HS-5 (cell line): ENCODE results near the gene TTBK1.

Source experiments
- DNase-seq: peaks from one replicate; pipeline ENCODE4 v3.0.0-alpha.2; 2012; ENCODE audit warnings: low read depth

Gene TTBK1

DNA sequence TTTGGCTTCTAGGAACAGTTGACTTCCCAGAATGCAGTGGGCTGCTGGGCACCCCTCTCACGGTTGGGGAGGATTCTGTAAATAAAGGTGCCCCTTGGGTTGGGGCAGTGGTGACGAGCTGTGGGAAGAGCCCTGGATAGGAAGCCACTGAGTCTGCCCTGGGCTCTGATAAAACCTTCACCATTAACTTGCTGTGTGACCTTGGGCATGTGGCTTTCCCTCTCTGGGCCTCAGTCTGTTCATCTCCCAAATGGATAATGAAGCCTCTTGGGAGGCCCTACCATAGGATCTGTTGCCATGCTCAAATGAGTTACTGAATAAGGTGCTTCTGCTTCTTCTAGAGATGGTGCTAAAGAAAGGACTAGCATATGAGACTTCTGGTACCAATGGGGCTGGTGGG, 61.6 kb downstream of the TTBK1 start:
- no peak for DNase-seq

DNA sequence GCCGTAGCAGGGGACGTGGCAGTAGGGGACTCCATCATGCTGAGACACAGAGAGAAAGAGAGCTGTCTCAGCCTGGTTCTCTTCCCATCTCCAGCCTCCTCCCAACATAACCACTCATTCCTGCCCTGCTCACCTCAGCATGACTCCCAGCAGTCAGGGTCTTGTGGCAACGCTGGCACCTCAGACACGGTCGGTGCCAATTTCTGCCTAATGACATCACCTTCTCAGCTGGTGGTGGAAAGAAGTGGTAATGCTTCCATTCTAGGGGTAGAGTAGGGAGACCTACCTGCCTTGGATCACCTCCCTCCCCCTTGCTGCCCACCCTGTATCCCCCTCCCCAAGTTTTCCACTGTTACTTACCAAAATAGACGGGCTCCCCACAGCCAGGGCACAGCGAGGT, 62.8 kb downstream of the TTBK1 start:
- DNase-seq, result no peak

DNA sequence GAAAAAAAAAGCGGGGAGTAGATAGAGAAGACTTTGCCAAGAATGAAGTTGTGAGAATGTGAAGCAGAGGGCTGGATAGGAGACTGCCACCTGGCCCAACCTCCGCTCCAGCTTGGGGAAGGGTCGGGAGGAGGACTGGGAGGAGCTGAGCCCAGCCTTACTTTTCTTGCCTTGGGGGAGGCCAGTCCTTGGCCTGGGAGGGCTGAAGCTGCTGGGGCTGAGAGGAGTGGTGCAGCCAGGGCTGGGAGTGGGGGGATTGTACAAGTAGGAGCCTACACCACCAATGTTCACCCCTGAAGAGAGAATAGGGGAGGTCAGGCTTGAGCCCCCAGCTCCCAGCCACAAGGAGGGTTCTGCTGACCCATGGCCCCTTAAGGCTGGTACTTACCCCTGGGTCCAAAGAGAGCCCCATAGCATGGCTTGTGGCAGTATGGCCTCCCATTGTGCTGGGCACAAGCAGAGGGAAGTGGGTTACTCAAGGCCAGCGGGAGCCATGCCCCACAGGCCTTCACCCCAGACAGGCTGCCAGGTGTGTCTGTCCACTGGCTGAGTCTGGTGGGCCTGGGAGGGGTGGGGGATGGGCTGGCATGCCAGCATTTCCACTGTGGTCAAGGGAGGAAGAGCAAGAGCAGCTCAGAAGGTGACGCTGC, 64.3 kb downstream of the TTBK1 start:
- DNase-seq, result no peak

DNA sequence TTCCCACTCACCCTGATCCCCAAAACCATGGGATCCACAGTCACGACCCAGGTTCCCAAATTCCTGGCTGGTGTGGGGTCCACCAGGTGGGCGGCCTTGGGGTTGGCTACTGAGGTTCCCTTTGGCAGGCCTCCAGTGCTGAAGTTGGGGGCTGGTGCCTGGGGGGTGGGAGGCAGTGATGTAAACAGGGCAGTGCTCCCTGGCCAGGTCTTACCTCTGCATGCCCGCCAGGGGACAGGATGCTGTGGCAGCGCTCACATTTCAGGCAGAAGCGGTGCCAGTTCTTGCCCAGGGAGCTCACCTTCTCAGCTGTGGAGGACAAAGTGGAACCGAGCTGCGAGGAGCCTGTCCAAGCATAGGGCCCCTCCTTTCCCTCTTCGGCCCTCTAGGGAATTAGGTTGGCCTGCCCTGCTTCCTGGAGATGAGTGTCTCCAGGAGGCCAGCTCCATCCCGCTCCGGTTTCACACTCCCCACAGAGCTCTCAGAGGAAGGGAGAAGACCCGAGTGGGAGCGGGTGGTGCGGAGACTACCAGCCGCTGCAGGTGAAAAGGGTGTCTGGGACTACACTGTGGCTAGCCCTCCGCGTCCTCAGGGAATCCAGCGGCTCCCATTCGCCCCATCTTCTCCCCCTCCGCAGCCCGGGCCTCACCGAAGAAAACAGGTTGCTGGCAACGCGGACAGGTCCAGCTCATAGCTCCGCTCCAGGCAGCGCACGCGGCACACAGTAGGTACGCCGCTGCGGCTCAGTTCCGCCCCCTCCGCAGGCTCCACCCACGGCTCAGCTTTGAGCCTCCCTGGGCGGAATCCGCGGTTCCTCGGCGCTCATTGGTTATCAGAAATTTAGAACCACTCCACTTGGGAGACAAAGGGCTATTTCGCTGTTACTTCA, 65.1 kb downstream of the TTBK1 start, which contains the start of gene CRIP3:
Gene CRIP3, minus strand, starts transcription at position 726 of the 889 bp plus-strand sequence. Its CDS starts 34 bp downstream, at position 692.
- DNase-seq, result peak; percentile 2

DNA sequence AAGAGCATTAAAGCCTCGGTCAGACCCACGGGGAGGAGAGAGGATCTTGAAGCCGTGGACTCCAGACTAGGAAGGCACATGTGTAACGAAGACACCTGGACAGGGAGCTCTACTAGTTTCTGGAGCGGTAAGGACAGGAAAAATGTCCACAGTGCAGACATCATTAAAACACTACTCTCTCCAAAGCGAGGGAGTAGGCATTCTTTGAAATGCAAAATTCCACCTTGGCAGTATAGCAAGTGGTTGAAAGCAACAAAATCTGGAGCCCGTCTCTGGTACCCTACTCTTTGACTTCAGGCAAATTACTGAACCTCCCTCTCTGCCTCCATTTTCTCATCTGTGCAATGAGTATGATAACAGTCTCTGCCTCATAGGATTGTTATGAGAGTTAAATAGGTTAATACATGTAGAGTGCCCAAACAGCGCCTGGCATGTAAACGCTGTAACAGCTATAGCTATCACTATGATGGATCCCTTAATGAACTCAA, 65.8 kb downstream of the TTBK1 start:
- no peak for DNase-seq

DNA sequence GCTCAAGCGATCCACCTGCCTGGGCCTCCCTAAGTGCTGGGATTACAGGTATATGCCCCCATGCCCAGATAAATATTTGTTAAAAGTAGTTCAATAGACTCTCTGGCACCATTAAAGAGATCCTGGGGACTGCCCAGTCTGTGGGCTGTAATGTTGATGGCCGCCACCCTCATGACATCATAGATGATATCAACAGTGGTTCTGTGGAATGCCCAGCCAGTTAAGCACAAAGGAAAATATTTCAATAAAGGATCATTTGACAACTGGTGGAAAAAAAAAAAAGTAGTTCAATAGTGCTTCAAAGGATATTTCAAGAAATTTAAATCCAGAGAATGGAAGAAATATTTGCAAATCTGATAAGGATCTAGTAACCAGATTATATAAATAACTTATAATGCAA, 66.9 kb downstream of the TTBK1 start:
- no peak for DNase-seq

DNA sequence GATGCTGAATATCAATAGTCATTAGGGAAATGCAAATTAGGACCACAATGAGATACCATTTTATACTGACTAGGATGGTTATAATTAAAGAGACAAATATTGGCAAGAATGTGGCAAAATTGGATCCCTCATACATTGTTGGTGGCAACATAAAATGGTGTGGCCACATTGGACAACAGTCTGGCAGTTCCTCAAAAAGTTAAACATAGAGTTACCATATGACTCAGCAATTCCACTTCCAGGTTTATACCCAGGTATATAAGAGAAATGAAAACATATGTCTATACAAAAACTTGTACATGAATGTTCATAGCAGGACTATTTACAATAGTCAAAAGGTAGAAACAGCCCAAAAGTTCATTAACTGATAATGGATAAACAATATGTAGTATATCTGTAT, 67.3 kb downstream of the TTBK1 start:
- no peak for DNase-seq

DNA sequence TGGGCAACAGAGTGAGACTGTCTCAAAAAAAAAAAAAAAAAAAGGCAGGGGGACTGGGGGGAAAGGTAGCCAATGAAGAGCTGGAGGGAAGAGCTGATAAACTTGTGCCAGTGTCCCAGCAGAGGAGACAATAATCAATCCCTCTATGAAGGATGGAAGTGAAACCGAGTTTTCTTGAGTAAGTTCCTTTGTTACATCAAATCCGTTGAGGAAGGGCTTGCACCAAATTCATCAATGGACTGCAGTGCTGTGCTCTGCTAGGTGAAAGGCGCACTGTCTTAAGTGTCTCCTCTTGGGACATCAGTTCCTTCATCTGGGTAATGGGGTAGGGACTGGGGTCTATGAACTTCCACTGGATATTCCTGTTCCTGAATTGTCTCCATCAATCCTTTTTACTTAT, 68.4 kb downstream of the TTBK1 start:
- DNase-seq, result no peak

DNA sequence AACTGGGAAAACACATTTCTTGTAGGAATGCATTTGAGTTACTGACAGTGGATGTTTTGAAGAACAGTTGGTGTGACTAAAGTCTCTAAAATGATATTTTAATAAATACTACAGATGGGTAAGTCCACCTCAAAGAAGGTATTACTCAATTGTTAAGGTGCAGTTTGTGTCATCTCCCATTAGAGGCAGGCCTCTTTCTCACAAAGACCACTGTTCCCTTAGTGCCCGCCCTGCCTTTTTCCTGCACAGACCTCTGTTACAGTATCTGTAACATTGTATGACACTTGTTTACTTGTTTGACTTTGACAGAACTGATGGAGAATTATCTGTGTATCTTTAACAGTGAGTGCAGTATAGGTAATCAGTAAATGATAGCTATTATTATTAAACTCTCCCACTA, 70.5 kb downstream of the TTBK1 start:
- DNase-seq, result no peak

DNA sequence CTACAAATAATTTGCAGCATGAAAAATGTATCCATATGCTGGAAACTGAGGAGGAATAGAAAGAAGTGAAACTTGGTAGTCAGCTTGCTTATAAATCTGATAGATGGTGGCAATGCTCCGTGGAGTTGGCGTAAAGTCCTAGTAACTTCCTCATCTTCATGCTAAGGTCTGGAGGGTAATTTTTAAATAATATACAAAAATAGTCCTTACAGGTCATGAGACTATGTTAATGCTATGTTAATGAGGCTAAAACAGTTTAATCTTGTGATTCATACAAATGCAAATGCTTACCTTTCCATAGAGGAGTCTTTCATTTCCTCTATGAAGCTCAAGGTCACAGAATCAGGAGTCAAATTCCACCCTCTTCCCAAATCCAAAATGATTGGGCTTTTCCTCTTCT, 74.7 kb downstream of the TTBK1 start:
- DNase-seq, result no peak

DNA sequence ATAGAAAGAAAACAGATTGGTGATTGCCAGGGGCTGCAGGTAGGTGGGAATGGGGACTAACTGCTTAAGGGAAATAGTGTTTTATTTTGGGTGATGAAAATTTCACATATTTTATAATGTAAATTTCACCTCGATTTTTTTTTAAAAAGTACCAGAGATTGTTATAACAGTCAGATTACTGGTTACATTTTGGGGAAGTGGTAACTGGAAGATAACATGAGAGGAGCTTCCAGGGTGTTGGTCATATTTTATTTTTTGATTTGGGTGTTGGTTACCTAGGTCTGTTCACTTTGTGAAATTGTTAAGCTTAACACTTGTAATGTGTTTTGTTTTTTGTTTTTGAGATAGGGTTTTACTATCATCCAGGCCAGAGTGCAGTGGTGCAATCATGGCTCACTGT, 82.6 kb downstream of the TTBK1 start:
- DNase-seq, result no peak

DNA sequence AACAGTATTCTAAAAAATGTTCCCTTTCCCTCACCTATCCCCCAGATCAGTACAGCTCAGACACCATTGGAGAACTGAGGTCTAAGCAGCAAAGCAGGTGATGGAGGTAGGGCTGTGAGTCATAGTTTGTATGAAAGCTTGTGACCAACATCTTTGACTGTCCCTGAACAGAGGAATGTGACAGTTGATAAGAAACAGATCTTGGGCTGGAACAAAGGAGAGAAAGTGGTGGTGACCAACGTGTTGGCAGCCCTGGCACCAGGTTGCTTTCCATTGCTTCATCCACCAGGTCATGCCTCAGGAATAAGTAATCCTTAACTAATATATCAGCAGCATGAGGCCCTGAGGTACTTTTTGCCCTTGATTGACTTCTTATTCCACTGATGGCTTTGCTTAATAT, 85.2 kb downstream of the TTBK1 start:
- no peak for DNase-seq

DNA sequence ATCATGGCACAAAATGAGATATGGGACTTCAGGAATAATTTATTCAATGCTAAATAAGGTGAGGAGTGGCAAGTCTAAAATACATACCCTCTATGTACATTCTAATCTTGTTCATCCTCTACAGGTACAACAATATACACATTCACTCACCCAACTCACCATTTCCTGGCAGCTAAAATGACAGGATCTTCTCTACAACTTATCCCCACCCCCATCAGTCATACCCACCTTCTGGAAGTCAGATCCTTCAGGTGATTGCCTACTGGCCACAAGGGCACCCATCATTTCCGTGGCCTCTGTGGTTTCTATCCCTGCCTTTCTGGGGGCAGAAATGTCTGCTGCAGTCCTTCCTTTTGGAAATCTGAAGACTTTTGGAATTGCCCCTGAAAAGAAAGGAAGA, 88.2 kb downstream of the TTBK1 start:
- DNase-seq, result no peak

DNA sequence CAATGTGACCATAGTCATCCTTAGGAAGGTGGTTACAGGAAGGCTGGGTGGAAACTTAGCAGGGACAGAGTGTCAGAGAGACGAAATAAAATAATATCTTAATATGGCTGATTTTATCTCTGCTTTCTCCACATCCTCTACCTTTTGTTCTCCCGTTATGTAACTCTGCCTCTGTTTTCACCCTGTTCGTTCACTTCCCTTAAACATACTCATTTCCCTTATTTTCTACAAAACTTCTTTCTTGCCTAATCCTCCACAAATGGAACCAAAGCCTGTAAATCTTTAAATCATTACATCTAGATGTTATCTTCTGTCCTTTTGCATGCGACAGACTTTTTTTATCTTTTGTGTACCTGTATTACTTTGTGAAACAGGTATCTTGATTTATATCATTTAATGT, 88.6 kb downstream of the TTBK1 start:
- DNase-seq, result no peak

DNA sequence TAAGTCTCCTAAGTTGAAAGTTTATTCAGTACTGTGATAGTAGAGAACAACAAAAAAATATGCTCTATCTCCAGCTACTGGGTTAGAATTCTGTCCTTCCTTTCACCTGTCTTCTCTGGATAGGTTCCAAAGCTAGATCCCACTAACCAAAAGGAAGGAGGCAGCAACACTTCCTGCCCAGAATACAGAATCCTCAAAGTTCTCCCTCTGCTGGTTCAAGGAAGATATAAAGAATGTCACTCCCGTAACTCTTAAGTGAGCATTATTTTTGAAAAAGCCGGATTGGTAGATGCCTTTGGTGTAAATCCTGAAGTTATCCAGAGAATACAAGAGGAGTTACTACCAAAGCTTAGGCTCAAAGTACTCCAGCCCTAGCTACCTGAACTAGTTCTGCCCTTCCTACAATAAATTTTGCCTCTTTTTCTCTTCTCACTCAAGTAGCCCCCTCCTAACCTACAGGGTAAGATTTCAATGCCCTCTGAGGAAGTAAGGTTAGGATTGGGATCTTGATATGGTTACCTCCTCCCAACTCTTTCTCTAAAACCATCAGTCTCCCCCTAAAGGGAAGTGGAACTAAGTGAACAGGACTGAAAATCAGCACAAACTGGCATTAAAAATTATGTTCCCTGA, 91.3 kb downstream of the TTBK1 start:
- DNase-seq, result peak; percentile 25

DNA sequence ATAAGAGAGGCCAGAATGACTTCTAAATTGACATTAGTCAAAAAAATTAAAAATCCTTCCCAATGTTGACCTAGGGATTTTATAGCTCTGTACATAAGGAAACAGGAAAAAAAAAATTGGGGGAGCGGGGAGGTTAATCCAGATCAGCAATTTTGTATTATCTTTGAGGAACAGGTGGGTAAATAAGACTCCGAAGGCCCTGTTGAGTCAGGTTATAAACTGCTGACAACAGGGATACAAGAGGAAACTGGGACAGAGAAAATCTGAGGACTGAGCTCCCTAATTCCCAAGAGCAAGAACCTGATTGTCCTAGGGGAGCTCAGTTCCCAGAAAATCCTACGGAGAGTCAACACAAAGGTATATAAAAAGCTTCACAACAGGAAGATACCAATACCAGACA, 92.2 kb downstream of the TTBK1 start:
- no peak for DNase-seq

DNA sequence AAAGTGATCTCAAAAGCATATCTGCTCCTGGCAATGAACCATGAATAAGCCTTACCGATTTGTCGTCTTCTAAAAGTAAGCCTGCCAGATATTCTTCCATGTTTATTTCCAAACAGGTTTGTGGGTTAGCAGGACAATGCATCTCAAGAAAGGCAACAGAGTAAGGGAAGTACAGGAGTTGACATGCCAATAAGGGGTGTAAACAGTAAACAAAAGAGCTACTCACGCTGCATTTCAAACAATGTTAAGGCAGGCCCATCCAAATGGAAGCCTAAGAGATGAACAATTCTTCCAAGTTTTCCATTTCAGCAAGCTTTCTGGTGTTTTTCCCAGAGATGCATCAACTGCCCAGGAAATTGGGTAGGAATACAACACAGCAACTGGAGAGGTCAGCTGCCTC, 93.1 kb downstream of the TTBK1 start:
- no peak for DNase-seq
